ENCODE data around the gene MAP2K7. TPM values are rescaled to one million over a fixed set of nuclear protein-coding genes. Genes with fewer than 3 reads are reported as not detected.
A peak's percentile ranks its signal among the peaks of the same experiment; 100 is the strongest.

Gene MAP2K7
- total and polyA plus RNA-seq, 2 of the 4 experiments (the other 2 are of a cell fraction), result 4.1 to 15.6 TPM

- H3K14ac ChIP-seq (replicated peaks; ENCODE audit: low read depth, low read length), result no peak overlapping the region
- ATAC-seq (ENCODE audit: low read depth) (no peak), DNase-seq (no peak)
- intact Hi-C loops (cut with micrococcal nuclease), result loop anchor here (2.0 kb wide), 1 partner anchor 61 kb away; no protein-coding TSS in a partner anchor
- H2BK15ac ChIP-seq (ENCODE audit: low read depth, low read length), result no peak overlapping the region
- TF ChIP-seq MAFK (IDR thresholded peaks at IDR 0.05; ENCODE audit: low read depth, low read length) (no peak), RFX5 (IDR thresholded peaks at IDR 0.05; ENCODE audit: low read depth, low read length) (no peak), RCOR1 (IDR thresholded peaks at IDR 0.05; ENCODE audit: insufficient replicate concordance, low read length) (no peak), CEBPB (IDR thresholded peaks at IDR 0.05; ENCODE audit: low read depth, low read length) (no peak), CHD1 (IDR thresholded peaks at IDR 0.05; ENCODE audit: low read depth, low read length) (no peak), RAD21 (IDR thresholded peaks at IDR 0.05; ENCODE audit: low read length) (no peak), NFE2L2 (IDR thresholded peaks at IDR 0.05; ENCODE audit: low read depth, low read length) (no peak), SMC3 (IDR thresholded peaks at IDR 0.05; ENCODE audit: low read depth, low read length) (no peak), POLR2A (IDR thresholded peaks at IDR 0.05; ENCODE audit: low read depth, low read length) (no peak)
- TF ChIP-seq, protein P1, sequence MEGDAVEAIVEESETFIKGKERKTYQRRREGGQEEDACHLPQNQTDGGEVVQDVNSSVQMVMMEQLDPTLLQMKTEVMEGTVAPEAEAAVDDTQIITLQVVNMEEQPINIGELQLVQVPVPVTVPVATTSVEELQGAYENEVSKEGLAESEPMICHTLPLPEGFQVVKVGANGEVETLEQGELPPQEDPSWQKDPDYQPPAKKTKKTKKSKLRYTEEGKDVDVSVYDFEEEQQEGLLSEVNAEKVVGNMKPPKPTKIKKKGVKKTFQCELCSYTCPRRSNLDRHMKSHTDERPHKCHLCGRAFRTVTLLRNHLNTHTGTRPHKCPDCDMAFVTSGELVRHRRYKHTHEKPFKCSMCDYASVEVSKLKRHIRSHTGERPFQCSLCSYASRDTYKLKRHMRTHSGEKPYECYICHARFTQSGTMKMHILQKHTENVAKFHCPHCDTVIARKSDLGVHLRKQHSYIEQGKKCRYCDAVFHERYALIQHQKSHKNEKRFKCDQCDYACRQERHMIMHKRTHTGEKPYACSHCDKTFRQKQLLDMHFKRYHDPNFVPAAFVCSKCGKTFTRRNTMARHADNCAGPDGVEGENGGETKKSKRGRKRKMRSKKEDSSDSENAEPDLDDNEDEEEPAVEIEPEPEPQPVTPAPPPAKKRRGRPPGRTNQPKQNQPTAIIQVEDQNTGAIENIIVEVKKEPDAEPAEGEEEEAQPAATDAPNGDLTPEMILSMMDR (conservative IDR thresholded peaks at IDR 0.05; ENCODE audit: low read depth, low read length), result no peak
- 0 out of 2 replicates have a peak overlapping the region, but pooled peaks have one; percentile 4 for H2AK5ac ChIP-seq (ENCODE audit: low read depth, low read length)
- H3K4me2 ChIP-seq (ENCODE audit: low read depth, low read length), result peak overlapping the region; percentile 28; the same call in 1 of the 2 replicates
- dilution Hi-C loops (cut with HindIII; ENCODE audit: low sequenced_read_pairs, unreplicated experiment), result no loop called here
- POLR2A ChIA-PET (ENCODE audit: unreplicated experiment), result no interaction called here
- no peaks in the 10 kb centered on the region for H3K27me3 ChIP-seq (ENCODE audit: control insufficient read depth, insufficient read depth, low read length)
- no peak overlapping the region for H3K9ac ChIP-seq (ENCODE audit: low read depth, low read length)
- H2BK20ac ChIP-seq (ENCODE audit: low read depth, low read length), result no peak overlapping the region
- H3K4ac ChIP-seq (ENCODE audit: low read depth, low read length), result no peak overlapping the region
- CTCF ChIA-PET, result no interaction called here
- H3K9me1 ChIP-seq (ENCODE audit: insufficient read depth, low read length), result peaks cover 4% of the 10 kb centered on the region; the same call in 1 of the 2 replicates
- H3K56ac ChIP-seq (ENCODE audit: extremely low read depth, insufficient read depth, low read length), result no peak overlapping the region
- peaks cover 21% of the 10 kb centered on the region for H3K36me3 ChIP-seq (ENCODE audit: control insufficient read depth, insufficient read depth, low read length)
- in situ Hi-C loops (cut with MboI; ENCODE audit: low sequenced_read_pairs), result loop anchor here (5.0 kb wide), 1 partner anchor 310 kb away; no protein-coding TSS in a partner anchor
- no peak overlapping the region for H3K4me3 ChIP-seq (ENCODE audit: insufficient read depth, low read depth, low read length)
- no TSS peak for BruUV-seq (replicated peaks)
- no peaks in the 10 kb centered on the region for H3K4me1 ChIP-seq (ENCODE audit: control insufficient read depth, insufficient read depth, low read length)
- no peak overlapping the region for H2BK120ac ChIP-seq (ENCODE audit: low read depth, low read length)
- peaks cover 11 to 44% of the 10 kb centered on the region in 2 experiments; a peak in 3 of 4 replicates for H3K79me1 ChIP-seq (ENCODE audit: low read depth in 1 of 2, low read length in 2 of 2)
- H3K9me3 ChIP-seq (ENCODE audit: control insufficient read depth, insufficient read depth, low read length), result no peaks in the 10 kb centered on the region
- no peaks in the 10 kb centered on the region for H4K20me1 ChIP-seq (ENCODE audit: insufficient read depth, low read length)
- H3K23ac ChIP-seq (ENCODE audit: low read depth, low read length), result peak overlapping the region; percentile 17; the same call in 1 of the 2 replicates
- no peak overlapping the region for H2AFZ ChIP-seq (replicated peaks; ENCODE audit: low read length, poor library complexity)
- H2BK5ac ChIP-seq (ENCODE audit: low read depth, low read length, poor library complexity, severe bottlenecking), result no peak overlapping the region
- H2AK9ac ChIP-seq (replicated peaks; ENCODE audit: low read depth, low read length, poor library complexity), result peak overlapping the region; percentile 22
- WGBS, 2 experiments (ENCODE audit: extremely low coverage in 2 of 2, insufficient read length in 1 of 2), result 96% methylated on average over 8 of the region's 19 CpGs; no CpG with 5 or more reads in 1 of the 2 experiments
- H3K18ac ChIP-seq (ENCODE audit: low read depth, low read length), result no peak overlapping the region
- no peak overlapping the region for H3K27ac ChIP-seq (ENCODE audit: insufficient read depth, low read length)
- no peak overlapping the region for H4K91ac ChIP-seq (ENCODE audit: insufficient read depth, low read depth, low read length)
- H4K5ac ChIP-seq (ENCODE audit: low read depth, low read length), result no peak overlapping the region
- no peak overlapping the region for H4K8ac ChIP-seq (ENCODE audit: low read depth in 2 of 2, low read length in 2 of 2)
These were observed 38.4 kb downstream of the MAP2K7 start for GRCh38 chr19:7941895-7942596.
